Left ventricle myocardium inferior (tissue), 1 donor: Measurements from ENCODE around the gene SLC25A18. TPM values are rescaled to one million over a fixed set of nuclear protein-coding genes. Genes with fewer than 3 reads are reported as not detected.
A peak's percentile ranks its signal among the peaks of the same experiment; 100 is the strongest.

Source experiments
- DNase-seq: peaks from one replicate; pipeline ENCODE4 v3.0.0-alpha.2; 2020
- H3K27ac ChIP-seq: fragments of 200-600 bp; replicated peaks from 2 replicates; pipeline ENCODE4 v1.8.0; 2021
- H3K27me3 ChIP-seq: fragments of 200-600 bp; 2 replicates; pipeline ENCODE4 v1.8.0; 2021; ENCODE audit warnings: low read depth
- H3K36me3 ChIP-seq: fragments of 200-600 bp; 2 replicates; pipeline ENCODE4 v1.8.0; 2021
- H3K4me1 ChIP-seq: fragments of 200-600 bp; 2 replicates; pipeline ENCODE4 v1.8.0; 2021
- H3K4me3 ChIP-seq: fragments of 200-600 bp; 2 replicates; pipeline ENCODE4 v1.8.0; 2021; ENCODE audit warnings: mild to moderate bottlenecking, moderate library complexity
- H3K9me3 ChIP-seq: fragments of 200-600 bp; replicated peaks from 2 replicates; pipeline ENCODE4 v1.8.0; 2021
- CTCF ChIP-seq: fragments of 200-600 bp; IDR thresholded peaks from 2 replicates; pipeline ENCODE4 v1.8.0; 2021; ENCODE audit warnings: antibody characterized with exemption, mild to moderate bottlenecking, borderline replicate concordance
- intact Hi-C: fragments of 100-400 bp; cut with micrococcal nuclease; formaldehyde crosslinking; loops from one replicate; pipeline ENCODE4 v1.11.0; 2022
- total RNA-seq: library from RNA; stranded (reverse); fragmentation: NEBNext Ultra II Directional; extraction: Animal tissue kit (Norgen Biotek cat#: 25700); gene quantifications from one replicate; pipeline ENCODE4 v1.2.1, GENCODE V29; 2021
- donor health status: DM: no; HTN: yes; CAD: no; lungs with severe emphysema.

SLC25A18 gene
- total RNA-seq, 1 donor from 2014 or later = 2.7 TPM

DNA sequence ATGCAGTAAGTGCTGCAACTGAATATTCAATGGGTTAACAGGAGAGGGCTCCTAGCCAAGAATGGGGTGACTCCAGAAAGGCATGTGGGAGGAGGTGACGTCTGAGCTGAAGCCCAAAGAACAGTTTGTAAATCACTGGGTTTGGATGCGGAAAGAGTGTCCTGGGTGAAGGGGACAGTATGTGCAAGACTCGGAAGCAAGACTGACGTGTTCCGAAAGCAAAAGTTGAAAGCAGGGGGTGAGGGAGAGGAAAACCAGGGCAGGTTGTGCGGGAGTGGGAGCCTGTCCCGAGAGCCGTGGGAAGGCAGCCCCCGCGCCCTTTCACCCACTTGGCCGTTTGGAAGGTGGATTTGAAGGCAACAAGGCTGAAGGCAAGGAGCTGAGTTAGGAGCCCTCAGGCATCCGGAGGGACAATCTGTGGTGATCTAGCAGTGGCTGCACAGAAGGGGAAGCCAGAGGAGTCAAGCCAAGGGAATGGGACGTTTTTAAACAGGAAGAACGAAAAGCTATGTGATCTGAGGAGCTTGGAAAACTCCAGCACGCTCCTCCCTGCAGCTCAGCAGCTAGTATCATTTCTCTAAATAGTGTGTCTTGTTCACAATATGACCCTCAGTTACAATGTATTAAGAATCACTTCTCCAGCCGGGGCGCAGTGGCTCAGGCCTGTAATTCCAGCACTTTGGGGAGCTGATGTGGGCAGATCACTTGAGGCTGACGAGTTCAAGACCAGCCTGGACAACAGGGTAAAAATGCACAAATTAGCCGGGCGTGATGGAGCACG lies 7.7 kb downstream of the SLC25A18 start:
- peak; percentile 92 for DNase-seq
- H3K27ac ChIP-seq = peak overlapping the region; percentile 98
- intact Hi-C loops = loop anchor here (10.0 kb wide), 1 partner anchor 64 kb away; the partner anchor contains the start of gene BCL2L13
- no peaks in the 10 kb centered on the region for H3K27me3 ChIP-seq
- H3K4me1 ChIP-seq = peaks cover 49% of the 10 kb centered on the region
- H3K4me3 ChIP-seq = peak overlapping the region; percentile 59
- no peaks in the 10 kb centered on the region for H3K9me3 ChIP-seq
- no peak for TF ChIP-seq CTCF
- H3K36me3 ChIP-seq = no peaks in the 10 kb centered on the region

- H3K27me3 ChIP-seq = no peaks in the 10 kb centered on the region
- no peak for DNase-seq
- H3K9me3 ChIP-seq = no peaks in the 10 kb centered on the region
- H3K4me1 ChIP-seq = peaks cover 54% of the 10 kb centered on the region
- no peaks in the 10 kb centered on the region for H3K36me3 ChIP-seq
- no peak for TF ChIP-seq CTCF
- no peak overlapping the region for H3K27ac ChIP-seq
- intact Hi-C loops = loop anchor here (10.0 kb wide), 1 partner anchor 60 kb away; the partner anchor contains the start of gene BCL2L13
- no peak overlapping the region for H3K4me3 ChIP-seq
These were observed 11.9 kb downstream of the SLC25A18 start for GRCh38 chr22:17575151-17575550.

DNA sequence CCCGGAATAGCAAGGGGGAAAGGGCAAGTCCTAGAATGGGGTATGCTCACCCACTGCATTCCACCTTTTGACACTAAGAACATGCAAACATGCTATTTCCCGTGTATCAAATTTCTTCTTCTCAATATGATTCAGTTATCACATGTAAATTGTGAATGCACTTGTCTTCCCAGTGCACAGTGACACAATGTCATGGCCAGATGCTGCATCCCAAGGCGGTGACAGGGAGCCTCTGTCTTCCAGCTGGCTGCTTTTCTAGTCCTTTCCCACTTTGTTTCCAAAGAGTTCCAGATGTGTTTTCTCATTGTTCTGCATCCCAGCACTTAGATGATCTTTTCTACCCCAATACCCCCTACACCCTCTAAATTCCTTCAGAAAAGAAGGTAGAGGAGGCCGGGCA lies 12.4 kb downstream of the SLC25A18 start:
- Histone ChIP-seq H3K4me3 (no peak overlapping the region), H3K36me3 (no peaks in the 10 kb centered on the region), H3K4me1 (peaks cover 49% of the 10 kb centered on the region), H3K27ac (peak overlapping the region; percentile 57), H3K27me3 (no peaks in the 10 kb centered on the region), H3K9me3 (no peaks in the 10 kb centered on the region)
- no peak for TF ChIP-seq CTCF
- DNase-seq = no peak
- intact Hi-C loops = loop anchor here (10.0 kb wide), 1 partner anchor 59 kb away; the partner anchor contains the start of gene BCL2L13

DNA sequence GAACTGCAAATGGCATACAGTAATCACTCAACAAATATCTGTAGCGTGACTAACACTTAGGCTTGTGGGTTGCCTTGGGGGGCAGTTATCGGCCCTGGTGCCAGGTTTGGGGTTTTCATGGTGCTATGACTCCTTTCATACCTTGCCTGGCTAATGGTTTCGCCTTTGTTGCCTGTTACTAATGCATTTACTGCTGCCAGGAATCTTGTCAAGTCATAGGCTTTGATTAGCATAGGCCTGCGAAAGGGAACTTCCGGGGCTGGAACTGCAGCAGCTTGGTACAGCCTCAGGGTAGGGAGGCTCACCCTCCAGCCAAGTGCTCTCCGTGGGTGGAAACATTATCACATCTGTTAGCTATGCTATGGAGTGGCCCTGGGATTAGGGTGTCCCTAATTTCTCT lies 13.2 kb downstream of the SLC25A18 start:
- no peaks in the 10 kb centered on the region for H3K36me3 ChIP-seq
- no peak for TF ChIP-seq CTCF
- peaks cover 43% of the 10 kb centered on the region for H3K4me1 ChIP-seq
- no peaks in the 10 kb centered on the region for H3K27me3 ChIP-seq
- DNase-seq = no peak
- H3K4me3 ChIP-seq = no peak overlapping the region
- H3K27ac ChIP-seq = peak overlapping the region; percentile 57
- H3K9me3 ChIP-seq = no peaks in the 10 kb centered on the region
- intact Hi-C loops = loop anchor here (10.0 kb wide), 1 partner anchor 58 kb away; the partner anchor contains the start of gene BCL2L13

DNA sequence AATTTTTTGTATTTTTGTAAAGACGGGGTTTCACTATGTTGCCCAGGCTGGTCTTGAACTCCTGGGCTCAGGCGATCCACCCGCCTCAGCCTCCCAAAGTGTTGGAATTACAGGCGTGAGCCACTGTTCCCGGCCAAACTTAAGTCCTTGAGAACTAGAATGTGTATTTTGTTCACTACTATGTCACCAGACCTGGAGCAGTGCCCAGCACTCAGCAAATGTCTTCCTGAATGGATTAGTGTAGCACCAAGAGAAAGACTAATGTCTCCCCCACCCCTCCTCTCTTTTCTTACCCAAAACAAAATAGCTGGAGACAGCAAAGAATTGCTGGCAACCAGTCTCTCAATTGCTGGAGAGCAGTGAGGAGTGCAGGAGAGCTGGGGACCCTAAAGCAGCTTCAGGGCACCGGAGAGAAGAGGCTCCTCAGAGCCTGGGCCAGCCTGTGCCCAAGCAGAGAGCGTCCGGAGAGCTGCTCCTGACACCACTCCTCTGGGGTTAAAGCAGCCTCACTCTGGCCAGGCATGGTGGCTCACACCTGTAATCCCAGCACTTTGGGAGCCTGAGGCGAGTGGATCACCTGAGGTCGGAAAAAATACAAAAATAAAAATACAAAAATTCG lies 14.9 kb downstream of the SLC25A18 start:
- H3K27ac ChIP-seq = peak overlapping the region; percentile 84
- TF ChIP-seq CTCF = no peak
- H3K36me3 ChIP-seq = no peaks in the 10 kb centered on the region
- no peaks in the 10 kb centered on the region for H3K9me3 ChIP-seq
- DNase-seq = peak; percentile 59
- intact Hi-C loops = loop anchor here (10.0 kb wide), 1 partner anchor 57 kb away; the partner anchor contains the start of gene BCL2L13
- no peak overlapping the region for H3K4me3 ChIP-seq
- peaks cover 29% of the 10 kb centered on the region for H3K4me1 ChIP-seq
- no peaks in the 10 kb centered on the region for H3K27me3 ChIP-seq
